Left ventricle myocardium superior (tissue), 1 donor: ENCODE data around the gene CHN1. TPM values are rescaled to one million over a fixed set of nuclear protein-coding genes. Genes with fewer than 3 reads are reported as not detected.

Source experiments
- ATAC-seq: fragments of 200-7000 bp; cut with Tn5 transposase; one replicate; pipeline ENCODE4 v1.9.1; 2020; ENCODE audit warnings: mild to moderate bottlenecking, moderate library complexity
- DNase-seq: peaks from one replicate; pipeline ENCODE4 v3.0.0-alpha.2; 2020
- intact Hi-C: fragments of 100-400 bp; cut with micrococcal nuclease; formaldehyde crosslinking; loops from one replicate; pipeline ENCODE4 v1.11.0; 2022
- total RNA-seq: library from RNA; stranded (reverse); fragmentation: NEBNext Ultra II Directional; extraction: Animal tissue kit (Norgen Biotek cat#: 25700); gene quantifications from one replicate; pipeline ENCODE4 v1.2.1, GENCODE V29; 2021
- donor health status: DM: no; HTN: yes; CAD: no; lungs with severe emphysema.

CHN1 gene
- total RNA-seq, 1 donor from 2014 or later: 16.6 TPM

GRCh38 chr2:174893018-174893417 is 112.2 kb downstream of the CHN1 start:
- intact Hi-C loops: no loop called here
- ATAC-seq (no peak), DNase-seq (no peak)

- DNase-seq (no peak), ATAC-seq (no peak)
- intact Hi-C loops: no loop called here
These were observed 112.6 kb downstream of the CHN1 start for GRCh38 chr2:174892546-174892945.

GRCh38 chr2:174888646-174889271 is 116.4 kb downstream of the CHN1 start:
- no peak for ATAC-seq
- intact Hi-C loops: no loop called here
- no peak for DNase-seq

- no peak for DNase-seq
- intact Hi-C loops: no loop called here
- no peak for ATAC-seq
These were observed 117.0 kb downstream of the CHN1 start for GRCh38 chr2:174888146-174888545.

GRCh38 chr2:174882416-174882815 is 122.8 kb downstream of the CHN1 start:
- ATAC-seq (no peak), DNase-seq (no peak)
- intact Hi-C loops: no loop called here

GRCh38 chr2:174881678-174882077 is 123.5 kb downstream of the CHN1 start:
- ATAC-seq (no peak), DNase-seq (no peak)
- intact Hi-C loops: no loop called here

- intact Hi-C loops: no loop called here
- peak; percentile 34 for ATAC-seq
- no peak for DNase-seq
These were observed 126.5 kb downstream of the CHN1 start for GRCh38 chr2:174878537-174879147.

GRCh38 chr2:174877751-174878150 is 127.4 kb downstream of the CHN1 start:
- intact Hi-C loops: no loop called here
- DNase-seq (no peak), ATAC-seq (no peak)

GRCh38 chr2:174877301-174877700 is 127.9 kb downstream of the CHN1 start:
- DNase-seq (no peak), ATAC-seq (no peak)
- intact Hi-C loops: no loop called here

- intact Hi-C loops: no loop called here
- DNase-seq: no peak
- ATAC-seq: no peak
These were observed 131.1 kb downstream of the CHN1 start for GRCh38 chr2:174874085-174874484.

- intact Hi-C loops: no loop called here
- DNase-seq (no peak), ATAC-seq (no peak)
These were observed 131.7 kb downstream of the CHN1 start for GRCh38 chr2:174873471-174873870.

GRCh38 chr2:174870787-174871186 is 134.4 kb downstream of the CHN1 start:
- intact Hi-C loops: no loop called here
- DNase-seq (no peak), ATAC-seq (no peak)

GRCh38 chr2:174868878-174869277 is 136.3 kb downstream of the CHN1 start:
- DNase-seq: no peak
- intact Hi-C loops: no loop called here
- ATAC-seq: no peak

- intact Hi-C loops: no loop called here
- ATAC-seq: no peak
- no peak for DNase-seq
These were observed 138.8 kb downstream of the CHN1 start for GRCh38 chr2:174866421-174866820.

- intact Hi-C loops: loop anchor here (5.0 kb wide), 1 partner anchor 1819 kb away; no protein-coding TSS in a partner anchor
- ATAC-seq: no peak
These were observed 142.0 kb downstream of the CHN1 start for GRCh38 chr2:174863183-174863582.

GRCh38 chr2:174859563-174860169 is 145.5 kb downstream of the CHN1 start:
- intact Hi-C loops: loop anchor here (5.0 kb wide), 1 partner anchor 1823 kb away; no protein-coding TSS in a partner anchor
- DNase-seq (no peak), ATAC-seq (no peak)

More at GRCh38 chr2:174863183-174863582, 142.0 kb downstream of the CHN1 start:
- DNase-seq: no peak

GRCh38 chr2:174858745-174859144 is 146.4 kb downstream of the CHN1 start:
- no peak for DNase-seq
- intact Hi-C loops: no loop called here
- no peak for ATAC-seq

- DNase-seq: no peak
- intact Hi-C loops: no loop called here
- ATAC-seq: no peak
These were observed 148.7 kb downstream of the CHN1 start for GRCh38 chr2:174856447-174856846.

- peak; percentile 91 for ATAC-seq
- DNase-seq: no peak
- intact Hi-C loops: no loop called here
These were observed 157.9 kb downstream of the CHN1 start for GRCh38 chr2:174846941-174847938.

- intact Hi-C loops: no loop called here
- ATAC-seq: no peak
- no peak for DNase-seq
These were observed 159.0 kb downstream of the CHN1 start for GRCh38 chr2:174846218-174846617.
